DMS53 treated with DMSO at 0.1 percent for 48 hours (cell line): ENCODE results near the gene GPD2.
A peak's percentile ranks its signal among the peaks of the same experiment; 100 is the strongest.

Experiments
- DNase-seq: peaks from one replicate; lab custom pipeline; 2025; ENCODE audit not compliant: unreplicated experiment; lab: John Stamatoyannopoulos, UW

The GPD2 gene

GRCh38 chr2:156435718-156436496 lies at the start of gene GPD2:
Gene GPD2, plus strand, starts transcription at chr2:156436379. Its CDS starts 39,727 bp downstream, at chr2:156476106.
- DNase-seq = peak; percentile 71

DNA sequence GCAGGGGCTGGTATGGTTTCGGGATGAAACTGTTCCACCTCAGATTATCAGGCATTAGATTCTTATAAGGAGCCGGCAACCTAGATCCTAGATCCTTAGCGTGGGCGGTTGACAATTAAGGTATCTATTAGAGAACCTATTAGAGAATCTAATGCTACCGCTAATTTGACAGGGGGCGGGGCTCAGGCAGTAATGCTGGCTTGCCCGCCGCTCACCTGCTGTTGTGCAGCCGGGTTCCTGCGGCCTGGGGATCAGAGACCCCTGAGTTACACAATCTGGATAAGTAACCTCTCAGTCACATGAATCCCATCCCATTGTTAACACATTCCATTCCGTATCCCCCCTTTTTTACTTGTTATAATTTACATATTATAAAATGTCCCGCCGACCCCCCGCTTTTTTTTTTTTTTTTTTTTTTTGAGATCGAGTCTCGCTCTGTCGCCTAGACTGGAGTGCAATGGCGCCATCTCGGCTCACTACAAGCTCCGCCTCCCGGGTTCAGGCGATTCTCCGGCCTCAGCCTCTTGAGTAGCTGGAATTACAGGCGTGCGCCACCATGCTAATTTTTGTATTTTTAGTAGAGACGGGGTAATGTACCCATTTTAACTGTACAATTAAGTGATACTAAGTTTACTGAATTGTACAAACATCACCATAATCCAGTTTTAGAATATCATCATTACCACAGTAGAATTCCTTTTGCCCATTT lies 42.0 kb upstream of the GPD2 start:
- DNase-seq = no peak

- no peak for DNase-seq
Observed at GRCh38 chr2:156396126-156396525, 40.1 kb upstream of the GPD2 start.

DNA sequence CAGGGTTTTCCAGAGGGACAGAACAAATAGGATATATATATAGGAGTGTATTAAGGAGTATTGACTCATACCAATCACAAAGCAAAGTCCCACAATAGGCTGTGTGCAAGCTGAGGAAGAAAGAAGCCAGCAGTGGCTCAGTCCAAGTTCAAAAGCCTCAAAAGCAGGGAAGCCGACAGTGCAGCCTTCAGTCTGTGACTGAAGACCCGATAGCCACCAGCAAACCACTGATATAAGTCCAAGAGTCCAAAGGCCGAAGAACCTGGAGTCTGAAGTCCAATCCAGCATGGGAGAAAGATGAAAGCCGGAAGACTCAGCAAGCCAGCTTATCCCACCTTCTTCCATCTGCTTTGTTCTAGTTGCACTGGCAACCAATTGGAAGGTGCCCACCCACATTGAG lies 39.0 kb upstream of the GPD2 start:
- DNase-seq = no peak

DNA sequence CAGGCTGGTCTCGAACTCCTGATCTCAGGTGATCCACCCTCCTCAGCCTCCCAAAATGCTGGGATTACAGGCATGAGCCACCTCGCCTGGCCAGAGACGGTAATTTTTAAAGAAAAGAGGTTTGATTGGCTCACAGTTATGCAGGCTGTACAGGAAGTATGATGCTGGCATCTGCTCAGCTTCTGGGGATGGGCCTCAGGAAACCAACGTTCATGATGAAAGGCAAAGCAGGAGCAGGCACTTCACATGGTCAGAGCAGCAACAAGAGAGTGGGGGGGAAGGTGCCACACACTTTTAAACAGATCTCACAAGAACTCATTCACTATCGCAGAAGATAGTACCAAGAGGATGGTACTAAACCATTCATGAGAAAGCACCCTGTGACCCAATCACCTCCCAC lies 38.0 kb upstream of the GPD2 start:
- no peak for DNase-seq

DNA sequence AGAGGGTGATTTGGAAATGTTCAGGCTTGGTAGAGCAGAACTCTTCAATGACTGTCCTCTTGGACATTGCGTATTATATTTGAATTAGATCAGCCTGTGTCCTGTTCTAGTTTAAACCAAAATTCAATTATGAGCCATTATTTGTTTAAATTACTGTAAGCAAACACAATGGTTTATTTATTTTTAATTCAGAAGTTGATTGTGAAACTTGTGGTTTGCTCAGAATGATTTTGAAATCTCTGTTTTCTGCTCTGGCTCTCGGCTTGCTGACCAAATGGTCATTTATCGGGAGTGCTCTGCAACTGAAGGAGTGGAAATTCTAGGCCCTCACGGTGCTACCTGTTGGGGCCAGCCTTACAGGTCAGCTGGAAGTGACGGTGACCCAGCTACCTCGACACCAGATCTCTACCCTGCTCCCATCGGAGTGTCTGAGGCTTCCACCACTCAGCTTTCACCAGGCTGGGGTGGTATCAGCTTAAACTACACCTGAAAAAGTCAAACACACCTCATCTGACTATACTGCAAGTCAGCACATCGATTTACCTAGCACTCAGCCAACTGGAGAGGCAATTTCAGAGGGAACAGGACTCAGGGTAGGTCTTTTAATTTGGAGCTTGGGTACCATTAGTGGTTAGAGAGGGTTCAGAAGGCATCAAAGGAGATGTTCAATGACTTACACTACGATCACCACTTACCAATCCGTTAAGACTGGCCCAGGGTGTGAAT lies 36.8 kb upstream of the GPD2 start:
- DNase-seq = no peak

DNA sequence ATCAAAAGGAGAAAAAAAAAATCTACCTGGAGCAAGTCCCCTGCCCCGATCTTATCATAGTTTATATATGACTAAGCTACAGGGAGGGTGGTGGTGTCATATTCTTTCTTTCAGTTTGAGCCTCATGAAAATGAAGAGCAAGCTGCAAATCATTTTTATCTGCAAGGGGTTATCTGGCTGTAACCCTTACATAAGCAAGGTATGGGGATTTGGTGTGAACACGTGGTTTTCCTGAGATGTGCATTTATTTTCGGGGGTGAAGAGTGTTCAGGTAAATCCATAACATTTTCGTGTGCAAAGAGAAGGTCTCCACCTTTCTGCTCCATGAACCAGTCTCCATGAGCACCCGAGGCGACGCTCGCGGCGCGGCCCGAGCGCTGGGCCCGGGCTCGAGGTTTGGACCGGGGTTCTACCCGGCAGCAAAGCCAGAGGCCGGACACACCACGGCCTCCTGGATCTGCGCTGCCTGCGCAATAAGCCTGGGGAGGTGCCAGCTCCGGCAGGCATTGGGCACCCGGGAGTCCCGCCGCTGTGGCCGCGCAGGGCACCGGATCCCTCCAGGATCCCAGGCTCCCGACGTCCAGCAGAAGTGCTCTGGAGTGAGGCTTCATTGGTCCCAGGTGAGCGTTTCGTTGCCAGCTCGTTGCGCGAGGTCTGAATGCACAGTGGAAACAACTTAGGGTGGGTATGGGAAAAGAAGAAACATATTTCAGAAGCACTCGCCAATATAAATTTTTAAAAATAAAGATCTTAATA lies 36.1 kb upstream of the GPD2 start:
- peak; percentile 86 for DNase-seq

- DNase-seq = peak; percentile 87
Observed at GRCh38 chr2:156400706-156401678, 35.2 kb upstream of the GPD2 start.

DNA sequence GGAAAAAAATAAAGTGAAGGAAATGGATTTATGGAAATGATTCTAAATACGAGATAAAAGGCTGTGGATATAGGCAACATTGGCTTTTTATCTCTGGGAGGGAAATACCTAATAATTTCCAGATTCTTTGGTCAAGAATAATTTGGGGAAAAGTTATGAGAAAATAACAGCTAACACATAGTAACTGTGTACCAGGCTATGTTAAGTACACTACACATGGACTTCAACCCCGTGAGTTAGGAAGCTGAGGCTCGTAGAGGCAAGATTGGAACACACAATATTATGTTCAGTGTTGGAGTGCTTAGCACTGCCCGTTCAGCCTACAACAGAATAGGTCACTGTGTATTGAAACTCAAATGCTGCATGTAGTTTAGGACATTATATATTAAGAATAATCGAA lies 34.3 kb upstream of the GPD2 start:
- peak; percentile 25 for DNase-seq

DNA sequence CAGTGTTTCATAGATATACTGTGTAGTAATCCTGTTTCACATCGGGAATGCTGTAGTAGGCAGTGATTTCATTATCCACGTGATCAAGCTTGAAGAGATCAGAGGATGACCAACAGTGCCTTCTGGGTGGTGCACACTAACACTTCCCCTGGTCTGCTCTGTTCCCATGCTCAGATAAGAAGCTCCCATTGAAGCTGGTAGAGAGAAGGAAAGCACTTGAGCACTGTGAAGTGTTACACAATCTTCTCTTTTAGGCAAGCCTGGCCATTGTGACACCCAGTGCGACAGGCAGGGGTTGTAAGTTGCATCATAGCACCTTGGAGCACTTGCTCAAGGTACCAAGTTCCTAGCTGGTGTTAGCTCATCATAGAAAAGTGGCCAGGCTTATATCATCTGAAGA lies 30.6 kb upstream of the GPD2 start:
- no peak for DNase-seq

DNA sequence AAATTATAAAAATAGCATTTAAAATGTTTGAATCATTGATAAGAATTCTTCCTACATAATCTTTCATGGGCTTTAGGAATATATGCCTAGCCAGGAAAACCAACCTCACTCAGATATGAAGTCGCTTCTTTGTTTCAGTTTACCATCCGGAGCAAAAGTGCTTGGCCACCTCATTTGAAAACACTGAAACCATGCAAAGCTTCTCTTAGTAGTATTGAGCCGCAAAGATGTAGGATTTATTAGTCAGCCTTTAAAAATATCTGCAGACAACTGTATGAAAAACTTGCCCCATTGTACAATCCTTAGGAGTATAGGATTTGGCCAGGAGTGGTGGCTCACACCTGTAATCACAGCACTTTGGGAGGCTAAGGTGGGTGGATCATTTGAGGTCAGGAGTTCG lies 24.3 kb upstream of the GPD2 start:
- DNase-seq = no peak

DNA sequence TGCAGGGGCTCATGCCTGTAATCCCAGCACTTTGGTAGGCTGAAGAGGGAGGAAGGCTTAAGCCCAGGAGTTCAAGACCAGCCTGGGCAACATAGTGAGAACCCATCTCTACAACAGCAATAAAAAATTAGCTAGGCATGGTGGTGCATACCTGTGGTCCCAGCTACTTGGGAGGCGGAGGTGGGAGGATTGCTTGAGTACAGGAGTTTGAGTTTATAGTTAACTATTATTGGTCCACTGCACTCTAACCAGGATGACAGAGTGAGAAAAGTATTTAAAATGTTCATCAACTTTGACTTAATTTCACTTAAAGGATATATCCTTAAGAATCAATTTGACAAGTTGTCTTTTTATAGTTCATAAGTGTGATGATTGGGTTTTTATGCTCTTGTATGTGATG lies 14.3 kb upstream of the GPD2 start:
- DNase-seq = no peak

- DNase-seq = no peak
Observed at GRCh38 chr2:156423674-156424282, 12.4 kb upstream of the GPD2 start.

GRCh38 chr2:156427074-156427473 lies 9.1 kb upstream of the GPD2 start:
- DNase-seq = no peak

- no peak for DNase-seq
Observed at GRCh38 chr2:156429211-156429610, 7.0 kb upstream of the GPD2 start.

DNA sequence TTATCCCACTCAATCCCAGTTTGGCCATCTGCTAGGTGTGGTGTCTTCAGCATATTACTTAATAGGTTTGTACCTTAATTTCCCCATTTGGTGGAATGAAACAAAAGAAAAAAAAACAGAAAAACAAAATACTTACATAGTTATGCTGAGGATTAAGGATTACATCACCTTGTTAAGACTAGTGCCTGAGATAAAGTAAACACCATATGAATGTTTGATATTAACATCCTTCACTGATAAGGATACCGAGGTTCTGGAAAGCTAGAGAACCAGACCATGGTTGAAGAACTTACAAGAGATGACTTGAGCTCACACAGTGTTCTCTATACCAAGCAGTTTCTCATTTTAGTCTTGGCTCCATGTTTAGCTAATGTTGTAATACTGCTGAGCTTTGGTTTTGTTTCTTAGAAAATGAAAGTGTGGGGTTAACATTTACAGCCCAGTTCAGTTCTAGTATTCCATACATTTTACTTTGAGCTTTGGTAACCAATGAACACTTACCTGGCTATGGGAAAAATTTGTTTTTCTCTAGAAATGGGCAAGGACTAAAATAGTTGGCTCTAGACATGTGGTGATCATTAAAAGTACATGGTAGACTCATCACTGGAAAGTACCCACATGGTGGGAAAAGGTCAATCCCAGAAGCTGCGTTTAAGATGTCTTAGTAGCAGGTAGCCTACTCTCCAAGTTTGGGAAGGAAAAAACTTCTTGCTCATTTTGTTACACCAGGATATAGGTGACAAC lies 5.8 kb upstream of the GPD2 start:
- DNase-seq = no peak

- DNase-seq = peak; percentile 28
Observed at GRCh38 chr2:156430980-156431358, 5.2 kb upstream of the GPD2 start.

- no peak for DNase-seq
Observed at GRCh38 chr2:156434461-156435291, 1.5 kb upstream of the GPD2 start.
